Liver (tissue), 3 donors: ENCODE results near the gene TTC28.
A peak's percentile ranks its signal among the peaks of the same experiment; 100 is the strongest.

Source experiments
- ATF3 ChIP-seq: IDR thresholded peaks from 2 replicates; pipeline ENCODE4 v1.6.1; 2016; ENCODE audit warnings: antibody characterized with exemption
- CTCF ChIP-seq: fragments of 150-350 bp; IDR thresholded peaks from 2 replicates; pipeline ENCODE4 v1.5.1; 2017; ENCODE audit warnings: improper control_type of control experiment, low read depth, low read length; ENCODE audit not compliant: missing input control
- GABPA ChIP-seq, 2 donors: IDR thresholded peaks in 1 of 2; conservative IDR thresholded peaks in 1 of 2; 2 replicates each; pipeline ENCODE4 v1.6.1; 2016; ENCODE audit warnings: antibody characterized with exemption in 2 of 2, mild to moderate bottlenecking in 1 of 2, moderate library complexity in 1 of 2
- JUND ChIP-seq, 2 donors: IDR thresholded peaks; 2 replicates each; pipeline ENCODE4 v1.6.1; 2016; ENCODE audit warnings: antibody characterized with exemption in 2 of 2
- MAX ChIP-seq: IDR thresholded peaks from 2 replicates; pipeline ENCODE4 v1.6.1; 2016; ENCODE audit warnings: antibody characterized with exemption
- RAD21 ChIP-seq, 2 donors: IDR thresholded peaks; 2 replicates each; pipeline ENCODE4 v1.6.1; 2016; ENCODE audit warnings: antibody characterized with exemption in 2 of 2, mild to moderate bottlenecking in 2 of 2
- SP1 ChIP-seq: IDR thresholded peaks from 2 replicates; pipeline ENCODE4 v1.6.1; 2018; ENCODE audit warnings: antibody characterized with exemption, mild to moderate bottlenecking
- YY1 ChIP-seq: IDR thresholded peaks from 2 replicates; pipeline ENCODE4 v1.6.1; 2016; ENCODE audit warnings: antibody characterized with exemption, mild to moderate bottlenecking
- donor health status: healthy.
- donor health status: healthy.

GRCh38 chr22:28151151-28151816 is 528.4 kb downstream of the TTC28 start:
- TF ChIP-seq CTCF = no peak
- peak; percentile 39 to 45 for TF ChIP-seq RAD21 (IDR thresholded peaks at IDR 0.05)
- TF ChIP-seq ATF3 = no peak
- no peak for TF ChIP-seq JUND (IDR thresholded peaks at IDR 0.05)
- peak; percentile 22 for TF ChIP-seq MAX
- TF ChIP-seq GABPA (IDR thresholded peaks at IDR 0.05 in 1 of 2, conservative IDR thresholded peaks at IDR 0.05 in 1 of 2) = no peak
- peak; percentile 40 for TF ChIP-seq YY1
- peak; percentile 46 for TF ChIP-seq SP1
